K562 (cell line): ENCODE measurements around the gene RACK1. TPM values are rescaled to one million over a fixed set of nuclear protein-coding genes. Genes with fewer than 3 reads are reported as not detected.

Source experiments
- BCLAF1 ChIP-seq, 2 experiments: fragments of 450-650 bp in 1 of 2; IDR thresholded peaks; 2 replicates each; pipeline ENCODE4 v1.6.1; 2011 to 2017; ENCODE audit warnings: low read depth in 2 of 2, antibody characterized with exemption in 1 of 2, borderline replicate concordance in 1 of 2, low read length in 1 of 2, mild to moderate bottlenecking in 1 of 2, mixed read lengths in 1 of 2; ENCODE audit not compliant: control insufficient read depth in 1 of 2
- MEF2D ChIP-seq: conservative IDR thresholded peaks from 2 replicates; pipeline ENCODE4 v1.6.1; 2016; ENCODE audit warnings: low read depth, missing genetic modification characterization, missing compliant biosample characterization
- MLX ChIP-seq, 2 experiments: fragments of 450-650 bp in 1 of 2; sonication (generic) in 1 of 2; formaldehyde crosslinking; conservative IDR thresholded peaks; 2 replicates each; pipeline versions ENCODE4 v1.4.0 to v1.8.1; 2020 to 2022; ENCODE audit warnings: mild to moderate bottlenecking in 1 of 2, missing genetic modification reagents in 1 of 2
- PHF21A ChIP-seq: fragments of 450-650 bp; IDR thresholded peaks from 2 replicates; pipeline ENCODE4 v1.6.1; 2017; ENCODE audit warnings: low read depth, borderline replicate concordance
- RBM14 ChIP-seq: fragments of 200-400 bp; formaldehyde crosslinking; IDR thresholded peaks from 2 replicates; pipeline ENCODE4 v1.6.1; 2018; ENCODE audit warnings: low read depth, mild to moderate bottlenecking, low read length, moderate library complexity, borderline replicate concordance; ENCODE audit not compliant: insufficient read depth
- SAFB ChIP-seq: fragments of 200-400 bp; formaldehyde crosslinking; IDR thresholded peaks from 2 replicates; pipeline ENCODE4 v1.6.1; 2017; ENCODE audit warnings: low read depth, low read length, borderline replicate concordance
- THAP12 ChIP-seq: fragments of 250-450 bp; sonication (Bioruptor Pico); IDR thresholded peaks from 2 replicates; pipeline ENCODE4 v1.9.0; 2021; ENCODE audit warnings: mild to moderate bottlenecking, inconsistent platforms
- TRIM24 ChIP-seq, 2 experiments: fragments of 450-650 bp; IDR thresholded peaks; 2 replicates each; pipeline ENCODE4 v1.6.1; 2016
- ZBTB9 ChIP-seq: fragments of 450-650 bp; formaldehyde crosslinking; IDR thresholded peaks from 2 replicates; pipeline ENCODE4 v1.4.0; 2020; ENCODE audit warnings: mild to moderate bottlenecking, moderate library complexity
- ZKSCAN8 ChIP-seq: fragments of 200-800 bp; sonication (Bioruptor generic); IDR thresholded peaks from 2 replicates; pipeline ENCODE4 v1.6.1; 2016; ENCODE audit warnings: missing genetic modification characterization, missing compliant biosample characterization
- ZNF212 ChIP-seq: fragments of 450-650 bp; formaldehyde crosslinking; IDR thresholded peaks from 2 replicates; pipeline ENCODE4 v1.4.0; 2020; ENCODE audit warnings: mild to moderate bottlenecking
- ZNF324 ChIP-seq: fragments of 250-450 bp; sonication (Bioruptor Pico); IDR thresholded peaks from 2 replicates; pipeline ENCODE4 v1.4.0; 2020; ENCODE audit warnings: mild to moderate bottlenecking
- ZNF592 ChIP-seq: fragments of 450-650 bp; IDR thresholded peaks from 2 replicates; pipeline ENCODE4 v1.6.1; 2017; ENCODE audit warnings: antibody characterized with exemption, mild to moderate bottlenecking
- polyA plus RNA-seq, 8 experiments: library from polyadenylated mRNA; depleted of rRNA in 4 of 8; stranded (reverse) in 5 of 8; unstranded in 3 of 8; fragments of >200 nt; fragmentation: Nextera tagmentation in 2 of 8; fragmentation: Illumina TruSeq in 1 of 8; extraction: Ambion mirVana in 2 of 8; extraction: Trizol in 1 of 8; gene quantifications; 2 replicates each; pipeline versions ENCODE4 v1.2.1 to v1.2.3, GENCODE V29; 2011 to 2014; ENCODE audit warnings: inconsistent platforms in 1 of 8, missing spikeins in 1 of 8
- total RNA-seq, 7 experiments: library from RNA; depleted of rRNA in 6 of 7; stranded (reverse); fragments of >200 nt in 6 of 7; fragmentation: Illumina TruSeq in 2 of 7; extraction: Trizol in 2 of 7; gene quantifications; 2 replicates each; pipeline versions ENCODE4 v1.2.1 to v1.2.3, GENCODE V29; 2011 to 2021; ENCODE audit warnings: low replicate concordance in 1 of 7

Gene RACK1
- total and polyA plus RNA-seq, 9 of the 15 experiments (the other 6 are each of a cell fraction or from before 2014, with no cell fraction given), result 2,303 to 5,311 (median 3,833) TPM

- TF ChIP-seq BCLAF1 (IDR thresholded peaks at IDR 0.05; ENCODE audit: borderline replicate concordance in 1 of 2, control insufficient read depth in 1 of 2, low read depth in 2 of 2, low read length in 1 of 2) (no peak; a peak in 1 of 4 replicates), ZNF212 (0 out of 2 replicates have a peak, but pooled peaks have one; percentile 78), SAFB (no peak), ZKSCAN8 (CRISPR knock-in tag) (no peak), TRIM24 (IDR thresholded peaks at IDR 0.05) (0 out of 4 replicates have a peak, but pooled peaks of 1 of the 2 experiments have one; percentile 10), MLX (CRISPR knock-in tag; conservative IDR thresholded peaks at IDR 0.05) (peak in 1 of 2 experiments; percentile 91; a peak in 1 of 4 replicates), THAP12 (CRISPR knock-in tag) (peak; percentile 99), ZBTB9 (CRISPR knock-in tag) (peak; percentile 75; the same call in 1 of the 2 replicates), PHF21A (no peak), ZNF592 (no peak), MEF2D (tag) (no peak), RBM14 (0 out of 2 replicates have a peak, but pooled peaks have one; percentile 32), ZNF324 (CRISPR knock-in tag) (peak; percentile 59; the same call in 1 of the 2 replicates)
Observed at GRCh38 chr5:181223058-181223728, 20.5 kb downstream of the RACK1 start, which contains the start of gene TRIM41 (continued).
